ENCODE measurements around the gene YWHAG. TPM values are rescaled to one million over a fixed set of nuclear protein-coding genes. Genes with fewer than 3 reads are reported as not detected.
"Not testable (repeated sequence)": the region's sequence is repeated elsewhere in the genome, so short reads cannot be mapped to it uniquely, and the experiment has no call there.

Gene YWHAG
- total RNA-seq, 1 donor from 2014 or later: 351 TPM

DNA sequence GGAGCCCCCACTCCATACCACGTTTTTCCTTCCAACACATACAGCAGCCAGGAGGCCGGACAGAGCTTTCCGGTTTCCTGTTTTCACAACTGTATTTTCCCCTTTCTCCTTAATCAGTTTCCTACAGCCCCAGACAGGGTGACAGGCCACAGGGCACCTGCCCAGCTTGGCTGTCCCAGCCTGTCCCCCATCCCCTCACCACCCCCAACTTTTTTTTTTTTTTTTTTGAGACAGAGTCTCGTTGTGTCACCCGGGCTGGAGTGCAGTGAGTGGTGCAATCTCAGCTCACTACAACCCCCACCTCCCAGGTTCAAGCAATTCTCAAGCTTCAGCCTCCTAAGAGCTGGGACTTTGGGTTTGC, 66.6 kb downstream of the YWHAG start:
- H3K27ac Mint-ChIP-seq (ENCODE audit: unreplicated experiment): peak overlapping the region; percentile 99
- H3K9me3 ChIP-seq (ENCODE audit: insufficient read depth, low read depth, low read length): no peaks in the 10 kb centered on the region
- FAIRE-seq: no peak
- peaks cover 36% of the 10 kb centered on the region for H3K4me1 Mint-ChIP-seq (ENCODE audit: low read depth, unreplicated experiment)
- no peaks in the 10 kb centered on the region for H3K9me3 Mint-ChIP-seq (ENCODE audit: unreplicated experiment)
- peak overlapping the region; percentile 78 for H3K4me2 ChIP-seq (ENCODE audit: low read length)
- H3K27me3 ChIP-seq (ENCODE audit: insufficient read depth, low read length): no peaks in the 10 kb centered on the region
- DNase-seq (ENCODE audit: low read depth): no peak
- H3K4me3 Mint-ChIP-seq (ENCODE audit: unreplicated experiment): peak overlapping the region; percentile 23
- H3K27ac ChIP-seq (ENCODE audit: low read depth, low read length): peak overlapping the region; percentile 84
- peaks cover 35% of the 10 kb centered on the region for H3K4me1 ChIP-seq (ENCODE audit: insufficient read depth, low read length)
- H3K4me3 ChIP-seq (ENCODE audit: insufficient read depth, low read depth, low read length): no peak overlapping the region
- no peaks in the 10 kb centered on the region for H4K20me1 ChIP-seq (ENCODE audit: insufficient read depth, low read length)
- H3K79me2 ChIP-seq (ENCODE audit: insufficient read depth, low read length): no peaks in the 10 kb centered on the region
- no peaks in the 10 kb centered on the region for H3K36me3 ChIP-seq (ENCODE audit: insufficient read depth, low read length)
- no peaks in the 10 kb centered on the region for H3K36me3 Mint-ChIP-seq (ENCODE audit: low read depth, unreplicated experiment)
- H3K9ac ChIP-seq (ENCODE audit: low read length): peak overlapping the region; percentile 74
- no peaks in the 10 kb centered on the region for H3K27me3 Mint-ChIP-seq (ENCODE audit: low read depth, unreplicated experiment)
- peak overlapping the region; percentile 80 for H2AFZ ChIP-seq (ENCODE audit: low read depth, low read length)
- TF ChIP-seq, protein P1, sequence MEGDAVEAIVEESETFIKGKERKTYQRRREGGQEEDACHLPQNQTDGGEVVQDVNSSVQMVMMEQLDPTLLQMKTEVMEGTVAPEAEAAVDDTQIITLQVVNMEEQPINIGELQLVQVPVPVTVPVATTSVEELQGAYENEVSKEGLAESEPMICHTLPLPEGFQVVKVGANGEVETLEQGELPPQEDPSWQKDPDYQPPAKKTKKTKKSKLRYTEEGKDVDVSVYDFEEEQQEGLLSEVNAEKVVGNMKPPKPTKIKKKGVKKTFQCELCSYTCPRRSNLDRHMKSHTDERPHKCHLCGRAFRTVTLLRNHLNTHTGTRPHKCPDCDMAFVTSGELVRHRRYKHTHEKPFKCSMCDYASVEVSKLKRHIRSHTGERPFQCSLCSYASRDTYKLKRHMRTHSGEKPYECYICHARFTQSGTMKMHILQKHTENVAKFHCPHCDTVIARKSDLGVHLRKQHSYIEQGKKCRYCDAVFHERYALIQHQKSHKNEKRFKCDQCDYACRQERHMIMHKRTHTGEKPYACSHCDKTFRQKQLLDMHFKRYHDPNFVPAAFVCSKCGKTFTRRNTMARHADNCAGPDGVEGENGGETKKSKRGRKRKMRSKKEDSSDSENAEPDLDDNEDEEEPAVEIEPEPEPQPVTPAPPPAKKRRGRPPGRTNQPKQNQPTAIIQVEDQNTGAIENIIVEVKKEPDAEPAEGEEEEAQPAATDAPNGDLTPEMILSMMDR (IDR thresholded peaks at IDR 0.05; ENCODE audit: insufficient read depth, low read depth, low read length): no peak
- no peak for TF ChIP-seq EZH2 (IDR thresholded peaks at IDR 0.05; ENCODE audit: insufficient read depth, low read length)

DNA sequence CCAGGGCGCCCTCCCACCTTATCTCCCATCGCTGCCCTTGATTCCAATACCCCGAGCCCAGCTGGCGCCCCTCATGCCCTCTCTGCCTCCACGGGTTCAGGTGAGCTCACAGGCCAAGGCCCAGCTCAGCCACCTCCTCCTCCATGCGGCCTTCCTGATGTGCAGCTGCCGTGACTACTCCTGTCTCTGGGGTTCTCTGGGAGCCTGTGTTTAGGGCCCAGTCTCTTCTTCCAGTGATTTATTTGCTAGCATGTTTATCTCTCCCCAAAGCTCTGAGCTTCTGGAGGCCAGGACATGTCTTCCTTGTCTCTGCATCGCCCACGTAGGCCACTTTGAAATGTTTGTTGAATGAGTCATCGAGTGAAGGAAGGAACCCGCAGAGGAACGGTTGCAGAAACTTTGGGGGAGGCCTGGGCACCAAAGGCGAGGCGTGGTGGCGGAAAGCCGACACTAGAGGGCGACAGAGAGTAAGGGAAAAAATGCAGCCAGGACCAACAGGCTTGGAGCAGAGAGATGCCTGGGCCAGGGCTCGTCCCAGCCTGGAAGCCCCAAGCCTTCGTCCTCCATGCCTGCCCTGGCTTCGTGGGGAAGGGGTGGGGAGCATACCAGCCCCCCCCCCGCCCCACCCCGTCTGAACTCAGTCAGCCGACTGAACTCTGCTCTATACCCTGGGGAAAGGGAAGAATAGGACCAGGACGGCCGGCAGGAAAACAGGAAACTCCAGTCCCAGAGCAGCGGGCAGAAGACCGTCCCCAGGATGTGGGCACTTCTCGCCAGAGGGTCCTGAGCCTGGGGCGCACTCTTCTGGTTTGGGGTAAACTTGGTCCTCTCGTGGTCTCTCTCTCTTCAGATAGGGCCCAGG, 67.2 kb downstream of the YWHAG start:
- Histone ChIP-seq H3K36me3 (ENCODE audit: insufficient read depth, low read length) (no peaks in the 10 kb centered on the region), H2AFZ (ENCODE audit: low read depth, low read length) (peak overlapping the region; percentile 80), H3K27me3 (ENCODE audit: insufficient read depth, low read length) (no peaks in the 10 kb centered on the region), H3K4me1 (ENCODE audit: insufficient read depth, low read length) (peaks cover 31% of the 10 kb centered on the region), H3K9me3 (ENCODE audit: insufficient read depth, low read depth, low read length) (no peaks in the 10 kb centered on the region), H3K9ac (ENCODE audit: low read length) (peak overlapping the region; percentile 74), H4K20me1 (ENCODE audit: insufficient read depth, low read length) (no peaks in the 10 kb centered on the region), H3K27ac (ENCODE audit: low read depth, low read length) (peak overlapping the region; percentile 84), H3K4me2 (ENCODE audit: low read length) (peak overlapping the region; percentile 78), H3K79me2 (ENCODE audit: insufficient read depth, low read length) (no peaks in the 10 kb centered on the region), H3K4me3 (ENCODE audit: insufficient read depth, low read depth, low read length) (no peak overlapping the region)
- TF ChIP-seq, protein P1 (IDR thresholded peaks at IDR 0.05; ENCODE audit: insufficient read depth, low read depth, low read length): peak; percentile 98
- TF ChIP-seq EZH2 (IDR thresholded peaks at IDR 0.05; ENCODE audit: insufficient read depth, low read length): no peak
- no peaks in the 10 kb centered on the region for H3K36me3 Mint-ChIP-seq (ENCODE audit: low read depth, unreplicated experiment)
- H3K27me3 Mint-ChIP-seq (ENCODE audit: low read depth, unreplicated experiment): no peaks in the 10 kb centered on the region
- peak; percentile 96 for DNase-seq (ENCODE audit: low read depth)
- FAIRE-seq: peak; percentile 63
- H3K9me3 Mint-ChIP-seq (ENCODE audit: unreplicated experiment): no peaks in the 10 kb centered on the region
- H3K27ac Mint-ChIP-seq (ENCODE audit: unreplicated experiment): peak overlapping the region; percentile 99
- H3K4me3 Mint-ChIP-seq (ENCODE audit: unreplicated experiment): peak overlapping the region; percentile 42
- peaks cover 32% of the 10 kb centered on the region for H3K4me1 Mint-ChIP-seq (ENCODE audit: low read depth, unreplicated experiment)

DNA sequence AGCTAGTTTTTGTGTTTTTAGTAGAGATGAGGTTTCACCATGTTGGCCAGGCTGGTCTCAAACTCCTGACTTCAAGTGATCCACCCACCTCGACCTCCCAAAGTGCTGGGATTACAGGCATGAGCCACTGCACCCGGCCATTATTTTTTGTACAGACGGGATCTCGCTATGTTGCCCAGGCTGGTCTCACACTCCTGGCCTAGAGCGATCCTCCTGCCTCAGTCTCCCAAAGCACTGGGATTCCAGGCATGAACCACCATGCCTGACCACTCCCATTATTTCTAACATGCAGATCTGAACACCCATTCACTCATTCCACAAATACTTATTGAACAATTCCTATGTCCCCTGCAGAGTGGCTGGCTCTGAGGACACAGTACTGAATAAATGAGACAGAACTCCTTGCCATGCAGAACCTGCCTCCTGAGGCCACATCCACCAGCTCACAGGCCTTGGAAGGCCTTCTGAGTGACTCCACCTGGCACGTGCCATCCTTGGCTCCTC, 67.9 kb downstream of the YWHAG start:
- H3K36me3 Mint-ChIP-seq (ENCODE audit: low read depth, unreplicated experiment); H4K20me1 ChIP-seq (ENCODE audit: insufficient read depth, low read length); H3K9me3 ChIP-seq (ENCODE audit: insufficient read depth, low read depth, low read length); H3K79me2 ChIP-seq (ENCODE audit: insufficient read depth, low read length); H3K36me3 ChIP-seq (ENCODE audit: insufficient read depth, low read length); DNase-seq (ENCODE audit: low read depth); H3K27me3 Mint-ChIP-seq (ENCODE audit: low read depth, unreplicated experiment); FAIRE-seq; H3K27me3 ChIP-seq (ENCODE audit: insufficient read depth, low read length); H3K4me3 ChIP-seq (ENCODE audit: insufficient read depth, low read depth, low read length); H3K9me3 Mint-ChIP-seq (ENCODE audit: unreplicated experiment): not testable (repeated sequence)
- H3K4me1 Mint-ChIP-seq (ENCODE audit: low read depth, unreplicated experiment): peaks cover 32% of the 10 kb centered on the region
- H3K4me3 Mint-ChIP-seq (ENCODE audit: unreplicated experiment): peak overlapping the region; percentile 42
- H3K27ac ChIP-seq (ENCODE audit: low read depth, low read length): peak overlapping the region; percentile 84
- H3K27ac Mint-ChIP-seq (ENCODE audit: unreplicated experiment): peak overlapping the region; percentile 99
- peaks cover 31% of the 10 kb centered on the region for H3K4me1 ChIP-seq (ENCODE audit: insufficient read depth, low read length)
- H2AFZ ChIP-seq (ENCODE audit: low read depth, low read length): peak overlapping the region; percentile 53
- H3K4me2 ChIP-seq (ENCODE audit: low read length): peak overlapping the region; percentile 78
- peak overlapping the region; percentile 62 for H3K9ac ChIP-seq (ENCODE audit: low read length)
